ENCODE results near the gene SLC25A33. TPM values are rescaled to one million over a fixed set of nuclear protein-coding genes. Genes with fewer than 3 reads are reported as not detected.

SLC25A33 gene
- total RNA-seq, 1 experiment from 2014 or later = 15.4 TPM

DNA sequence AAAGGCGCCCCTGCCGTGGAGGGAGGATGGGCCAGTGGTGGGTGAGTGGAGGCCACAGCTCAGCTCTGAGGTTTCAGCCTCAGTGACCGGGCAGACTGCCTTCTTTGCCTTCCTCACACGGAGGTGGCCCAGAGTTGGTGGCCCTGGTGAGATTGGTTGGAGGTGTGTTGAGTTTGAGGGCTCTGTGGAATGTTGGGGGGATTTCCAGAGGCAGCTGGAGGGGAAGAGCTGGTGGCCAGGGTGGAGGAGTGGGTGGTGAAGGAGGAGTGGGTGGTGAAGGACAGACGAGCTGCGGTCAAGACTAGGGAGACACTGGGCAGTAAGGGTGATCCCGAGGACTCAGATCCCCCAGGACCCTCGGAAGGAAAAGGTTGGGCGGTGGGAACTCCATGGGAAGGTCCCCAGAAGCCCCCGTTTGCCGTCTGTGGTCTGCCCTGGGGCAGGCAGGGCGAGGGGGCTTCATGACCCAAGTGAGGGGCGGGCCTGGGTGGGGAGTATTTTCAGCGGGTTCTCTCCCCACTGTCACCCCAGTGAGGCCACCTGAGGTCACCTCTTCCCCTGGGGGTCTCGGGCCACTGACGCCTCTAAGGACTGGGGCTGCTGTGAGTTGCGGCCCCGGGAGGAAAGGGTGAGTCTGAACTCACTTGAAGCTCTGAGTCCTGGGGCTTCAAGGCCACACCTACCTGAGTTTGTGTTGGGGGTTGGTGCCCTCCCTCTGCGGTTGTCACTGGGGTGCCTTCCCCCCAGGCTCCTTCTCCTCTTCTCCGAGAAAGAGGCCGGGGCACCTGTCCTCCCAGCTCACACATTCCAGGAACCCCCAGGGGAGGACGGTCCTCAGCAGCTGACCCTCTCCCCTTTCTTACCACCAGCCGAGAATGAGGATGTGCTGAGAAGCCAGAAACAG is 89.5 kb downstream of the SLC25A33 start:
- no peak for DNase-seq (ENCODE audit: low read depth, low spot score)
- in situ Hi-C loops (cut with HindIII; ENCODE audit: low pct_unique_long_range_greater_than_20kb, low sequenced_read_pairs) = no loop called here

GRCh38 chr1:9629445-9630201 is 90.4 kb downstream of the SLC25A33 start:
- in situ Hi-C loops (cut with HindIII; ENCODE audit: low pct_unique_long_range_greater_than_20kb, low sequenced_read_pairs) = no loop called here
- DNase-seq (ENCODE audit: low read depth, low spot score) = no peak

DNA sequence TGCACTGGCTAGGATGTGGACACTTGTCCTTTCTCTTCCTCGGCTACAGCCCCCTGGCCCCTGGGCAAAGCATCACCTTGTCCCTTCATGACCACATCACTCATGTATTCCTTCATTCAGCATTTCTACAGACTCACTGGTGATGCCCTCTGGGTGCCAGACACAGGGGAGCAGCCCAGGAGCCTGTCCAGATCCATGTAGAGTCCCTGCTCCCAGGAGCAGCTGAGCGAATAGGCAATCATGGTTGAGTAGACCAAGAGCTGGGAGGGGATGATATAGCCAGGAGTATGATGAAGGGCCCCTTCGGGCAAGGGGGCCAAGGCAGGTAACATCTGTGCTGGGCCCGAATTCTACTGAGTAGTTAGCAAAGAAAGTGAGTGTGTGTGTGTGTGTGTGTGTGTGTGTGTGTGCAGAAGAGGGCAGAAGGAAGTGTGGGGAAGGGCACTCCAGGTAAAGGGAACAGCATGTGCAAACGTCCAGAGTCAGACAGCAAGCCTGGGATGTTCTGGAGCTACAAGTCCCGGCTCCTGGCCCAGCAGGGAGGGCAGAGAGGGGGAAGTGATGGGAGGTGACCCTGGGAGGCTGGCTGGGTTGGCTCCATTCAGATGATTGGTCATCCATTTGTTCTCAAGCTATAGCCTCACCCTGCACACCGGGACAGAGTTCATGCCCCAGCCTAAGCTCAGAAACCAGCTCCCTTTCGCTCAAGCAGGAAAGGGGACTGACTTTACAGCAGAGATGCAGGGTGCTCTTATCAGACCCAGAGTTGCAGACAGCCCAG is 91.3 kb downstream of the SLC25A33 start:
- DNase-seq (ENCODE audit: low read depth, low spot score) = no peak
- in situ Hi-C loops (cut with HindIII; ENCODE audit: low pct_unique_long_range_greater_than_20kb, low sequenced_read_pairs) = no loop called here

DNA sequence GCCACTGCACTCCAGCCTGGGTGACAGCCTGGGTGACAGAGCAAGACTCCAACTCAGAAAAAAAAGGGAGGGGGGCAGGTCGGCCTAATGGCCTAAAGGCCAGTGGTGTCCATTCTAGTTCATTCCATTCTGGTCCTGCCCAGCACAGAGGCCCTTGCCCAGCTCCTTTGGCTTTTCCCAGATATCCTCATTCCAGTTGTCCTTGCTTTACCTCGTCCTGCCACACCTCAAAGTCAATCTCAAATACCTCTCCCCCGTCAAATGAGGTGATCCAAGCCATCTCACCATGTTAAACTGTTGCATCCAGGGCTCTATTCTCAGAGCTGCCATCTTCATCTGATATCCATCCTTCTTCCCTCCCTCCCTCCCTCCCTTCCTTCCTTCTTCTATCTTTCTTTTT is 92.3 kb downstream of the SLC25A33 start:
- DNase-seq (ENCODE audit: low read depth, low spot score) = no peak
- in situ Hi-C loops (cut with HindIII; ENCODE audit: low pct_unique_long_range_greater_than_20kb, low sequenced_read_pairs) = no loop called here

DNA sequence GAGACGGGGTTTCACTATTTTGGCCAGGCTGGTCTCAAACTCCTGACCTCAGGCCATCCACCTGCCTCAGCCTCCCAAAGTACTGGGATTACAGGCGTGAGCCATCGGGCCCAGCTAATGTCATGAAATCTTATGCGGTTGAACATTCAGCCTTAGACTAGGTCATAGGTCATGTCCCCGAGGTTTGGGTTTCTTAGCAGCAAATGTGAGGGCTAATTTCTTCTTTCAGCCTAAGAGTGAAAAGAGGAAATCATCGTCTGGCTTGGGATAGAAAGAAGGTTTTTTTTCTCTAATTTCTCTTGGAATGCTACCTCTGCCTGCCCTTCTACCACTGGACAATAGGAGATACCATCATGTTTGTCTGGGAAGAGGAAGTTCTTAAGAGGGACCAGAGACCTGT is 94.2 kb downstream of the SLC25A33 start:
- in situ Hi-C loops (cut with HindIII; ENCODE audit: low pct_unique_long_range_greater_than_20kb, low sequenced_read_pairs) = no loop called here
- DNase-seq (ENCODE audit: low read depth, low spot score) = no peak

GRCh38 chr1:9634582-9634981 is 95.3 kb downstream of the SLC25A33 start:
- DNase-seq (ENCODE audit: low read depth, low spot score) = no peak
- in situ Hi-C loops (cut with HindIII; ENCODE audit: low pct_unique_long_range_greater_than_20kb, low sequenced_read_pairs) = no loop called here

Other genes starting within 250 kb of the SLC25A33 start
- 33.4 and 36.1 TPM in 2 replicates for gene SPSB1, start 246.6 kb upstream of the SLC25A33 start, total RNA-seq (2014; rRNA removed; shearing (Covaris generic))
- gene TMEM201, start 49.4 kb downstream of the SLC25A33 start, total RNA-seq (2014; rRNA removed; shearing (Covaris generic)) = 4.8 and 7.8 TPM in 2 replicates
- gene PIK3CD, start 112.3 kb downstream of the SLC25A33 start, total RNA-seq (2014; rRNA removed; shearing (Covaris generic)) = 17.7 and 18.4 TPM in 2 replicates